ENCODE data around the gene TMCO1. TPM values are rescaled to one million over a fixed set of nuclear protein-coding genes. Genes with fewer than 3 reads are reported as not detected.
A peak's percentile ranks its signal among the peaks of the same experiment; 100 is the strongest.
"Not testable (repeated sequence)": the region's sequence is repeated elsewhere in the genome, so short reads cannot be mapped to it uniquely, and the experiment has no call there.

The TMCO1 gene
- total RNA-seq, 1 donor: 38.5 TPM

GRCh38 chr1:165747632-165748447, 20.8 kb downstream of the TMCO1 start:
- no peak for DNase-seq (ENCODE audit: low read depth in 2 of 3, low spot score in 2 of 3)

DNA sequence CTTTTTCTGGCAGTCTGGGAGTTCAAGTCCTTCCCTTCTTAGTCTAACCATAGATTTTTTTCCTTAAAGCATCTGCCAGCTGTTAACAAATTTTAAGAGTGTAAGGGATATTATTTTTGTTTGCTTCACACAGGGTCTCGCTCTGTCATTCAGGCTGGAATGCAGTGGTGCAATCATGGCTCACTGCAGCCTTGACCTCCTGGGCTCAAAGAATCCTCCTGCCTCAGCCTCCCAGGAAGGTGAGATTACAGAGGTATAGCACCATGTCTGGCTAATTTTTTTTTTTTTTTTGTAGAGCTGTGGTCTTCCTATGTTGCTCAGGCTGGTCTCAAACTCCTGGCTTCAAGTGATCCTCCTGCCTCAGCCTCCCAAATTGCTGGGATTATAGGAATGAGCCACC, 23.8 kb downstream of the TMCO1 start:
- DNase-seq (ENCODE audit: low read depth in 2 of 3, low spot score in 2 of 3): not testable (repeated sequence)

- no peak for DNase-seq (ENCODE audit: low read depth in 2 of 3, low spot score in 2 of 3)
These were observed 26.5 kb downstream of the TMCO1 start for GRCh38 chr1:165742194-165742593.

DNA sequence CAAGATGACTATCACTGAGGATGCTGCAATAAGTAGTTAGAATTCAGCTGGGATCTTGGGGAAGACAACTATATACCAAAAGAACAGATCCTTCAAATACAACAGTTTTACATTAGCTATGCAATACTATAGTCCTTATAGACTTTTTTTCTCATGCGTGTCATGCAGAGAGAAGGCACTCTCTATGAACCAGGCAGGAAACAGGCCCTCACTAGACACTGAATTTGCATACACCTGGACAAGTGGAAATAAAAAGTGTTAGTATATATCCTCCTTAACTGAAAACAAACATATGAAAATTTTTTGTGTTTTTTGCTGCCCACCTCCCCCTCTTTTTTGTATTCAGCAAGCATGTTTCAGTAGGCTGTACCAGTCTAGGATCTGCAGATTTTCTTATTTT, 29.9 kb downstream of the TMCO1 start:
- DNase-seq (ENCODE audit: low read depth in 2 of 3, low spot score in 2 of 3): no peak

DNA sequence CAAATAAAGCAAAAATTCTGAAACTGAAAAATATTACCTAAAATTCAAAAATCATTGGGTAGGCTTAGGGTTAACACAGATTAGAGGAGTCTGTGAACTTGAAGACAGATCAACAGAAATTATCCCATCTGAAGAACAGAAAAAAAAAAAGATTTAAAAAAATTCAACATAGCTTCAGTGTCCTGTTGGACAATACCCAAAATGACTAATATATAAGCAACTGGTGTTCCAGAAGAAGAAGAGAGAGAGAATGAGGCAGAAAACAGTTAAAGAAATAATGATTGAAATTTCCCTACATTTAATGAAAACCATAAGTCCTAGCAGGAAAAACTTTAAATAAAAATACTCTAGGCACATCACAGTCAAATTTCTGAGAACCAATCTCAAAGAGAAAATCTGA, 31.5 kb downstream of the TMCO1 start:
- DNase-seq (ENCODE audit: low read depth in 2 of 3, low spot score in 2 of 3): no peak

DNA sequence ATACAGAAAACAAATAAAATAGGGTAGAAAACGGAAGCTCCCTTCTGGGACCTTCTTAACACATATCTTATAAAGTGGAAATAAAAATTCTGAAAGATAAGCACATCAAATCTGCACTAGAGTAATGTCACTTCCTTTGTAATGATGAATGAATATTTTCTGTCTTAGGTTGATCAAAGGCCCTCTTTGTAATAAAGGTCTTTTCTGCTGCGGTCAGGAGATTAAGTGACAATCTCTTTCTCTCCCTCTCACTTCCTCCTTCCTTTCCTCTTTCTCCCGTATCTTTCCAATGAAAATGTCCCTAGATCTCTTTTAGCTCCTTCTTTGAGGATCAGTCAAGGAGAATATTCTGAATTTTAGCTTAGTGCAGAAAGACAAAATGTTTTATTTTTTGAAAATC, 33.8 kb downstream of the TMCO1 start:
- DNase-seq (ENCODE audit: low read depth in 2 of 3, low spot score in 2 of 3): no peak

DNA sequence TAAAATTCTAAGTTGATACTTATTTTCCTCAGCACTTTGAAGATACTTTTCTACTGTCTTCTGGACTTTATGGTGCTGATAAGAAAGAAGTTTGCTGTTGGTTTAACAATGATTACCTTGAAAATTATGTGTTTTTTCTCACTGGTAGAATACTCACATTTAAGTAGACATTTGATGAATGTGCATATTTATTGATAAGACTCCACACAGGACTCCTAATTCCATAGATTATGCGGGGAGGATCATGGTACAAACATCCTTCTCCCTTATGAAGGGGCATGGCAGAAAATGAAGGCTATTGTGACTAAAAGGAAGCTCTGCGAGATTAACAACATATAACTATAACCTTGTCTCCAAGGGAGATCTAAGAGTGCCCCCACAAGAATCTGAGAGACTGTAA, 41.8 kb downstream of the TMCO1 start:
- DNase-seq (ENCODE audit: low read depth in 2 of 3, low spot score in 2 of 3): no peak

DNA sequence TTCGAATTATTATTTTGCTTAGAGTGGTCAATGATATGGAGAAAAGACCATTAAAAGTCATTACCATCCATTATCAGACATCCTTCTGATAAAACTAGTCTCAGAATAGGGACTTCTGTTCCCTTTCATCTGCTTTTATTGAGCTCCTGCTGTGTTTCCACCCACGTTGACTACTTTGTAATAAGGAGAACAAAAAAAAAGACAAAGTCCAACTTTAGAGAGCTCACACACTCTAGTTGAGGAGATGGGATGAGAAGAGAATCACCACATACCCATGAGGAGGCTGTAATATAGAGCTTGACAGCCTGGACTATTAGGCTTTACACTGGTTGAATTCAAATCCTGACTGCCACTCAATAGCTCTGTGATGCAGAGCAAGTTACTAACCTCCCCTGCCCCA, 42.5 kb downstream of the TMCO1 start:
- no peak for DNase-seq (ENCODE audit: low read depth in 2 of 3, low spot score in 2 of 3)

GRCh38 chr1:165717918-165718515, 50.7 kb downstream of the TMCO1 start:
- DNase-seq (ENCODE audit: low read depth in 2 of 3, low spot score in 2 of 3): peak in 2 of 3 donors; percentile 57 to 83

DNA sequence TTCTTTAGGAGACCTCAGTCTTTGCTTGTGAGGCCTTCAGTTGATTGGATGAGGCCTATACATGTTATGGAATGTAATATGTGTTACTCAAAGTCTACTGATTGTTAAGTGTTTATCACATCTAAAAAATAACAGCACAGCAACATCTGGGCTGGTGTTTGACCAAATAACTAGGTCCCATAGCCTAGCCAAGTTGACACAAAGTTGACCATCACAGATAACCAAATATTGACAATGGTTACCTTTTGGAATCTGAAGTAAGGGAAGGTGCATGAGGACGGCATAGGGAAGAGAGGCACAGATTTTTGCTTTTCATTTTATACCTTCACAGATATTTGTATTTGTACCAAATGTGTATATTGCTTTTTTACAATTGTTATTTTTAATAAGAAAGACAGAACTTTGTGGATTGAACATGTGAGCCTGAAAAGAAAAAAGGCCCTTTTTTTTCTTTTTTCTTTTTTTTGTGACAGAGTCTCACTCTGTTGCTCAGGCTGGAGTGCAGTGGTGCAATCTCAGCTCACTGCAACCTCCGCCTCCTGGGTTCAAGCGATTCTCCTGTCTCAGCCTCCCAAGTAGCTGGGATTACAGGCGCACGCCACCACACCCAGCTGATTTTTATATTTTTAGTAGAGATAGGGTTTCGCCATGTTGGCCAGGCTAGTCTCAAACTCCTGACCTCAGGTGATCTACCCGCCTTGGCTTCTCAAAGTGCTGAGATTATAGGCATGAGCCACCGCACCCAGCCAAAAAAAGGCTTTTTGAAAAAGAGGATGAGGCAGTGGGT, 52.2 kb downstream of the TMCO1 start:
- DNase-seq (ENCODE audit: low read depth in 2 of 3, low spot score in 2 of 3): not testable (repeated sequence)

- DNase-seq (ENCODE audit: low read depth in 2 of 3, low spot score in 2 of 3): no peak
These were observed 55.9 kb downstream of the TMCO1 start for GRCh38 chr1:165712764-165713163.

DNA sequence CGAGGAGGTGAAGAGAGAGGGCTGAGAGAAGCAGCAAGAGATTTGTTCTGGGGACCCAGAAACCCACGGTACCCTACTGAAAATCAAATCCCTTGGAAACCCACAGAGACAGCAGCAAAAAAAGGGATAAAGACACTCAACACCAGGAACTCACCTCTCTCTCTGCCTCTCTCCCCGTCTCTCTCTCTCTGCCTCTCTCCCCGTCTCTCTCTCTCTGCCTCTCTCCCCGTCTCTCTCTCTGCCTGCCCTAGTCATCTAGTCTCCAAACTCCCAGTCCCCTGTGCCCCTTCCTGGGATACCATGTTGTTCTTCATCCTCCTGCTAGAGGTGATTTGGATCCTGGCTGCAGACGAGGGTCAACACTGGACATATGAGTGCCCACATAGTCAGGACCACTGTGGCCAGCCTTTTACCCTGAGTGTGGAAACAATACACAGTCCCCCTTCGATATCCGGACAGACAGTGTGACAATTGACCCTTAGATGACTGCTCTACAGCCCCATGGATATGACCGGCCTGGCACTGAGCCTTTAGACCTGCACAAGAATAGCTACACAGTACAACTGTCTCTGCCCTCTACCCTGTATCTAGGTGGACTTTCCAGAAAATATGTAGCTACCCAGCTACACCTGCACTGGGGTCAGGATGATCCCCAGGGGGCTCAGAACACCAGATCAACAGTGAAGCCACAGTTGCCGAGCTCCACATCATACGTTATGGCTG, 60.5 kb downstream of the TMCO1 start:
- DNase-seq (ENCODE audit: low read depth in 2 of 3, low spot score in 2 of 3): no peak

GRCh38 chr1:165703648-165704047, 65.0 kb downstream of the TMCO1 start:
- DNase-seq (ENCODE audit: low read depth in 2 of 3, low spot score in 2 of 3): no peak

GRCh38 chr1:165701922-165702321, 66.7 kb downstream of the TMCO1 start:
- DNase-seq (ENCODE audit: low read depth in 2 of 3, low spot score in 2 of 3): not testable (repeated sequence)

DNA sequence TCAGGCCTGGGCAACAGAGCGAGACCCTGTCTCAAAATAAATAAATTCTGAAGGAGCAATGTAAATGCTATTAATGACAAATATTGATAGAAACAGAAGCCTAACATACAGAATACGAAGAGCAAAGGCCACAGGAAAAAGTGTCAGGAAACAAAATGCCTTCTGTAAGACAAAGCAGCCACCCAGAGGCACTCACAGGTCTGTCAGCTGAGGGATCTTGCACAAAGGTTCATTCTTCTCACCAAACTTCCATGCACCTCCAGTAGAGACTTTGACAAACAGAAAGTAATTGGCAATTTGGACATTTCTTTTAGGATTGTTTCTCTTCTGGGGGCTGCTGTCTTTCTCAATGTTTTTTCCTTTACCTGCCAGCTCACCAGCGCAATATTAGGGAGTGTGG, 69.1 kb downstream of the TMCO1 start:
- DNase-seq (ENCODE audit: low read depth in 2 of 3, low spot score in 2 of 3): no peak

GRCh38 chr1:165698761-165699052, 70.0 kb downstream of the TMCO1 start:
- no peak for DNase-seq (ENCODE audit: low read depth in 2 of 3, low spot score in 2 of 3)

DNA sequence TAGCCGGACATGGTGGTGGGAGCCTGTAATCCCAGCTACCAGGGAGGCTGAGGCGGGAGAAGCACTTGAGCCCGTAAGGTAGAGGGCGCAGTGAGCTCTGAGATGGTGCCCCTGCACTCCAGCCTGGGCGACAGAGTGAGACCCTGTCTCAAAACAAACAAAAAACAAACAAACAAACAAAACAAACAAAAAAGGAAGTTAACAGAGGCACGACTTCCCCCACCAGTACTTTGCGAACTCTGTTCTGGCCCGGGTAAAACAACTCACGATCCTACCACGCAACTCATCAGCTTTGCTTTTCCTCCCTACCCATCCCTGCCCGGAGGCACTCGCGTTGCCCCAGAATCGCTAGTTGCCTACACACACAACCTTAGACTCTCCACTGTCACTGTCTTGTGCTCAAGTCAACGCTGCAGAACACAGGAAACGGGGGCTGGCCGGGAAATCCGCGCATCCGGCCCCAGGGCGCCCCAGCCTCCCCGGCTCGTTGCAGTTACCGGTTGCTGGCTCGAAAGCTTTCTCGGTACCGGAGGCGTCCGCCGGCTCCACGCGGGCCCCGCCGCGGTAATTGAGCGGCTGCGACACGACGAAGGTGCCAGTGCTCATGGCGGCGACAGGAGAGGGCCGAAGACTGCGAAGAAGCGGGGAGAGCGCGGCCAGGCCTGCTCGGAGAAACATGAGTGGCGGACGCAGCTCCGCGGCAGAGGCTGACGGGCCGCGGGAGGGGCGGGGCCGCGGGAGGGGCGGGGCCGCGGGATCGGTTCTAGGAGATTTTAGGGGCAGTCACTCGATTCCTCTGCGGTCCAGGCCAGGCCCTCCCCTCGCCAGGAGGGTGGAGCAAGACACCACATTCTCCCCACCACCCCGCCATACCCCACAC, 70.5 kb downstream of the TMCO1 start, which contains the start of gene ALDH9A1:
TSS of gene ALDH9A1 (minus strand) at position 682 of the 880 bp plus-strand sequence. CDS start at position 678, 4 bp downstream.
- DNase-seq (ENCODE audit: low read depth in 2 of 3, low spot score in 2 of 3): peak; percentile 55 to 87 (median 82)

DNA sequence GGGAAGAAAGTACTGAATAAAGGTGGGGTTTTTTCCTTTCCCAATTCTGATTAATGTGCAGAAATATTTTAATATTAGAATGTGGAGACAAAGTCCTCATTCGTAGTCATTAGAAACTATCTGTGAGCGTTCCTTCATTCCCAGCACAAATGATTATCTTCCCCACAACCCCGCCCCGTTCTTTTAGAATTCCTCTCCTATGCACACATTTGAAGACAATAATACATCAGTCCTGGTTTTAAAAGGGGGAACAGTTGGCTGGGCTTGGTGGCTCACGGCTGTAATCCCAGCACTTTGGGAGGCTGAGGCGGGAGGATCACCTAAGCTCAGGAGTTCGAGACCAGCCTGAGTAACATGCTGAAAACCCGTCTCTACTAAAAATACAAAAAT, 71.2 kb downstream of the TMCO1 start:
- DNase-seq (ENCODE audit: low read depth in 2 of 3, low spot score in 2 of 3): no peak

- DNase-seq (ENCODE audit: low read depth in 2 of 3, low spot score in 2 of 3): no peak
These were observed 72.0 kb downstream of the TMCO1 start for GRCh38 chr1:165696625-165697100.

GRCh38 chr1:165695031-165695430, 73.6 kb downstream of the TMCO1 start:
- no peak for DNase-seq (ENCODE audit: low read depth in 2 of 3, low spot score in 2 of 3)

All from hematopoietic multipotent progenitor cell (in vitro differentiated cells).